CD14-positive monocyte (primary cell): ENCODE results near the gene TCTN1. TPM values are rescaled to one million over a fixed set of nuclear protein-coding genes. Genes with fewer than 3 reads are reported as not detected.

Experiments
- DNase-seq, 3 donors: peaks; one replicate each; pipeline ENCODE4 v3.0.0-alpha.2; 2011 to 2022
- H2AFZ ChIP-seq: 2 replicates; pipeline ENCODE4 v1.6.0; 2012; ENCODE audit warnings: mild to moderate bottlenecking, low read depth, low read length, inconsistent platforms; ENCODE audit not compliant: insufficient read depth, poor library complexity, severe bottlenecking
- H3K27ac ChIP-seq, 2 donors: 1 replicate in 1 of 2; 2 replicates in 1 of 2; pipeline ENCODE4 v1.5.1; 2012 to 2013; ENCODE audit warnings: low read length in 2 of 2, control low read depth in 1 of 2, inconsistent platforms in 1 of 2, low read depth in 1 of 2, mild to moderate bottlenecking in 1 of 2
- H3K27me3 ChIP-seq, 2 donors: one replicate each; pipeline versions ENCODE4 v1.6.0 to v1.6.1; 2011 to 2013; ENCODE audit warnings: low read length in 2 of 2; ENCODE audit not compliant: control insufficient read depth in 2 of 2, insufficient read depth in 2 of 2
- H3K36me3 ChIP-seq, 2 donors: replicated peaks in 1 of 2; 1 replicate in 1 of 2; 2 replicates in 1 of 2; pipeline versions ENCODE4 v1.5.1 to v1.6.1; 2012 to 2013; ENCODE audit warnings: low read length in 2 of 2, control low read depth in 1 of 2, inconsistent platforms in 1 of 2, mild to moderate bottlenecking in 1 of 2; ENCODE audit not compliant: insufficient read depth in 2 of 2, control insufficient read depth in 1 of 2
- H3K4me1 ChIP-seq, 2 donors: 1 replicate in 1 of 2; 2 replicates in 1 of 2; pipeline versions ENCODE4 v1.5.1 to v1.6.1; 2012 to 2013; ENCODE audit warnings: low read length in 2 of 2, control low read depth in 1 of 2, inconsistent platforms in 1 of 2, mild to moderate bottlenecking in 1 of 2, moderate library complexity in 1 of 2; ENCODE audit not compliant: insufficient read depth in 2 of 2, control insufficient read depth in 1 of 2
- H3K4me2 ChIP-seq: replicated peaks from 2 replicates; pipeline ENCODE3; 2012; ENCODE audit warnings: low read length, moderate library complexity, mild to moderate bottlenecking; ENCODE audit not compliant: poor library complexity, severe bottlenecking; ENCODE audit errors: extremely low read depth
- H3K4me3 ChIP-seq, 3 experiments: fragments of 200-600 bp in 1 of 3; sonication (generic) in 1 of 3; replicated peaks in 1 of 3; 1 replicate in 2 of 3; 2 replicates in 1 of 3; pipeline ENCODE4 v1.5.1; 2011 to 2013; ENCODE audit warnings: low read length in 3 of 3, mild to moderate bottlenecking in 3 of 3, control low read depth in 2 of 3, low read depth in 2 of 3, inconsistent platforms in 1 of 3, moderate library complexity in 1 of 3
- H3K79me2 ChIP-seq: 2 replicates; pipeline ENCODE4 v1.6.0; 2012; ENCODE audit warnings: mild to moderate bottlenecking, control low read depth, inconsistent platforms, low read length, moderate library complexity; ENCODE audit not compliant: insufficient read depth
- H3K9ac ChIP-seq: 2 replicates; pipeline ENCODE4 v1.6.0; 2017; ENCODE audit warnings: low read length, mild to moderate bottlenecking; ENCODE audit not compliant: insufficient read depth, poor library complexity, severe bottlenecking
- H3K9me3 ChIP-seq, 2 donors: replicated peaks in 1 of 2; 1 replicate in 1 of 2; 2 replicates in 1 of 2; pipeline versions ENCODE4 v1.5.1 to v1.6.1; 2012 to 2013; ENCODE audit warnings: low read length in 2 of 2, control low read depth in 1 of 2; ENCODE audit not compliant: control insufficient read depth in 1 of 2, insufficient read depth in 1 of 2
- H4K20me1 ChIP-seq: 2 replicates; pipeline ENCODE4 v1.6.0; 2012; ENCODE audit warnings: mild to moderate bottlenecking, low read length, control low read depth, moderate library complexity; ENCODE audit not compliant: insufficient read depth
- H3K27ac Mint-ChIP-seq, 7 donors: one replicate each; pipeline ENCODE4 v1.8.0; 2020; ENCODE audit warnings: mild to moderate bottlenecking in 7 of 7, mixed read lengths in 7 of 7, moderate library complexity in 6 of 7, inconsistent platforms in 2 of 7
- H3K27me3 Mint-ChIP-seq, 3 donors: one replicate each; pipeline ENCODE4 v1.8.0; 2021 to 2022; ENCODE audit warnings: low read depth in 3 of 3, mild to moderate bottlenecking in 3 of 3, mixed read lengths in 3 of 3, moderate library complexity in 3 of 3, inconsistent platforms in 1 of 3
- H3K36me3 Mint-ChIP-seq, 2 donors: one replicate each; pipeline ENCODE4 v1.8.0; 2020; ENCODE audit warnings: mixed read lengths in 2 of 2, inconsistent platforms in 1 of 2, mild to moderate bottlenecking in 1 of 2
- H3K4me1 Mint-ChIP-seq: one replicate; pipeline ENCODE4 v1.8.0; 2020; ENCODE audit warnings: mild to moderate bottlenecking, mixed read lengths
- H3K4me3 Mint-ChIP-seq, 2 donors: one replicate each; pipeline ENCODE4 v1.8.0; 2020; ENCODE audit warnings: mild to moderate bottlenecking in 2 of 2, mixed read lengths in 2 of 2, moderate library complexity in 1 of 2
- H3K9me3 Mint-ChIP-seq, 7 donors: one replicate each; pipeline ENCODE4 v1.8.0; 2020 to 2022; ENCODE audit warnings: mixed read lengths in 7 of 7, mild to moderate bottlenecking in 6 of 7, moderate library complexity in 6 of 7, inconsistent platforms in 2 of 7
- WGBS: methylation state at CpG from one replicate; pipeline ENCODE4 v1.1.5; 2013; ENCODE audit warnings: missing lambda C conversion rate; ENCODE audit not compliant: insufficient coverage; 5-methylcytosine and 5-hydroxymethylcytosine counted together
- intact Hi-C, 2 donors: fragments of 100-400 bp; cut with micrococcal nuclease; formaldehyde crosslinking; loops; one replicate each; pipeline versions ENCODE4 v1.15.0 to v1.15.1; 2023
- polyA plus RNA-seq, 3 donors: library from polyadenylated mRNA; depleted of rRNA in 1 of 3; unstranded in 2 of 3; stranded (reverse) in 1 of 3; fragments of 300-500 nt in 2 of 3; fragments of >200 nt in 1 of 3; fragmentation: Illumina TruSeq in 2 of 3; gene quantifications; 1 replicate in 2 of 3; 2 replicates in 1 of 3; pipeline ENCODE4 v1.2.3, GENCODE V29; 2012 to 2021
- TF ChIP-seq, protein P1 (sequence below): fragments of 200-600 bp; IDR thresholded peaks from one replicate; pipeline ENCODE4 v1.8.0; 2022; ENCODE audit warnings: antibody characterized with exemption, mild to moderate bottlenecking

Gene TCTN1
- polyA plus RNA-seq, 3 donors: 4.0 to 6.1 (median 4.5) TPM

GRCh38 chr12:110667671-110668070, 53.7 kb downstream of the TCTN1 start:
- H3K27ac Mint-ChIP-seq: peak overlapping the region in 1 of 7 donors; percentile 42
- no peak overlapping the region for H3K4me3 ChIP-seq
- H2AFZ ChIP-seq: no peak overlapping the region
- no peak overlapping the region for H3K27ac ChIP-seq
- peaks cover 0 to 15% (median 7%) of the 10 kb centered on the region in 7 donors for H3K9me3 Mint-ChIP-seq
- peaks cover 39% of the 10 kb centered on the region for H3K4me1 Mint-ChIP-seq
- WGBS: 95% methylated on average over 2 of the region's 3 CpGs
- H3K9me3 ChIP-seq: peaks cover 0 to 8% of the 10 kb centered on the region in 2 donors
- TF ChIP-seq, protein P1, sequence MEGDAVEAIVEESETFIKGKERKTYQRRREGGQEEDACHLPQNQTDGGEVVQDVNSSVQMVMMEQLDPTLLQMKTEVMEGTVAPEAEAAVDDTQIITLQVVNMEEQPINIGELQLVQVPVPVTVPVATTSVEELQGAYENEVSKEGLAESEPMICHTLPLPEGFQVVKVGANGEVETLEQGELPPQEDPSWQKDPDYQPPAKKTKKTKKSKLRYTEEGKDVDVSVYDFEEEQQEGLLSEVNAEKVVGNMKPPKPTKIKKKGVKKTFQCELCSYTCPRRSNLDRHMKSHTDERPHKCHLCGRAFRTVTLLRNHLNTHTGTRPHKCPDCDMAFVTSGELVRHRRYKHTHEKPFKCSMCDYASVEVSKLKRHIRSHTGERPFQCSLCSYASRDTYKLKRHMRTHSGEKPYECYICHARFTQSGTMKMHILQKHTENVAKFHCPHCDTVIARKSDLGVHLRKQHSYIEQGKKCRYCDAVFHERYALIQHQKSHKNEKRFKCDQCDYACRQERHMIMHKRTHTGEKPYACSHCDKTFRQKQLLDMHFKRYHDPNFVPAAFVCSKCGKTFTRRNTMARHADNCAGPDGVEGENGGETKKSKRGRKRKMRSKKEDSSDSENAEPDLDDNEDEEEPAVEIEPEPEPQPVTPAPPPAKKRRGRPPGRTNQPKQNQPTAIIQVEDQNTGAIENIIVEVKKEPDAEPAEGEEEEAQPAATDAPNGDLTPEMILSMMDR: no peak
- DNase-seq: no peak
- no peak overlapping the region for H3K4me2 ChIP-seq
- H3K36me3 ChIP-seq: peaks cover 37 to 83% of the 10 kb centered on the region in 2 donors
- peaks cover 60% of the 10 kb centered on the region for H4K20me1 ChIP-seq
- H3K4me3 Mint-ChIP-seq: no peak overlapping the region
- peaks cover 77 to 93% of the 10 kb centered on the region in 2 donors for H3K36me3 Mint-ChIP-seq
- H3K27me3 ChIP-seq: no peaks in the 10 kb centered on the region
- intact Hi-C loops: no loop called here
- peaks cover 10 to 13% of the 10 kb centered on the region in 2 donors for H3K4me1 ChIP-seq
- H3K79me2 ChIP-seq: peaks cover 22% of the 10 kb centered on the region
- peaks cover 0 to 2% (median 1%) of the 10 kb centered on the region in 3 donors for H3K27me3 Mint-ChIP-seq
- H3K9ac ChIP-seq: no peak overlapping the region

GRCh38 chr12:110668480-110669192, 54.7 kb downstream of the TCTN1 start:
- Mint-ChIP-seq H3K27me3 (peaks cover 0 to 2% (median 1%) of the 10 kb centered on the region in 3 donors), H3K4me3 (peak overlapping the region in 1 of 2 donors; percentile 42), H3K36me3 (peaks cover 80 to 97% of the 10 kb centered on the region in 2 donors), H3K4me1 (peaks cover 34% of the 10 kb centered on the region), H3K27ac (peak overlapping the region in 5 of 7 donors; percentile 16 to 62 (median 41)), H3K9me3 (peaks cover 0 to 15% (median 7%) of the 10 kb centered on the region in 7 donors)
- H3K79me2 ChIP-seq: peaks cover 17% of the 10 kb centered on the region
- H3K4me1 ChIP-seq: peaks cover 5 to 6% of the 10 kb centered on the region in 2 donors
- H3K36me3 ChIP-seq: peaks cover 38 to 85% of the 10 kb centered on the region in 2 donors
- DNase-seq: no peak
- WGBS: 96% methylated on average over 12 of the region's 12 CpGs
- no peaks in the 10 kb centered on the region for H3K27me3 ChIP-seq
- H3K9ac ChIP-seq: no peak overlapping the region
- TF ChIP-seq, protein P1: no peak
- H3K4me3 ChIP-seq: no peak overlapping the region
- no peak overlapping the region for H3K4me2 ChIP-seq
- H3K27ac ChIP-seq: no peak overlapping the region
- no peak overlapping the region for H2AFZ ChIP-seq
- intact Hi-C loops: no loop called here
- H4K20me1 ChIP-seq: peaks cover 61% of the 10 kb centered on the region
- H3K9me3 ChIP-seq: peaks cover 0 to 8% of the 10 kb centered on the region in 2 donors
